Astrocyte of the cerebellum (primary cell): ENCODE results near the gene ATXN7.
A peak's percentile ranks its signal among the peaks of the same experiment; 100 is the strongest.

Experiments
- DNase-seq: peaks from one replicate; pipeline ENCODE4 v3.0.0-alpha.2; 2011; ENCODE audit warnings: low read depth
- H3K4me3 ChIP-seq: 2 replicates; pipeline ENCODE4 v1.5.1; 2011; ENCODE audit warnings: mild to moderate bottlenecking, low read depth, low read length, moderate library complexity
- in situ Hi-C: cut with HindIII; loops from 2 replicates; pipeline ENCODE4 v1.10.0; 2017; ENCODE audit warnings: low sequenced_read_pairs
- TF ChIP-seq, protein P1 (sequence below): IDR thresholded peaks from 2 replicates; pipeline ENCODE4 v1.5.1; 2012; ENCODE audit warnings: low read length, low read depth, moderate library complexity, mild to moderate bottlenecking; ENCODE audit errors: missing control alignments

The ATXN7 gene

GRCh38 chr3:63861306-63861705 is 2.4 kb upstream of the ATXN7 start:
- no peak overlapping the region for H3K4me3 ChIP-seq
- no peak for DNase-seq
- in situ Hi-C loops = no loop called here
- TF ChIP-seq, protein P1, sequence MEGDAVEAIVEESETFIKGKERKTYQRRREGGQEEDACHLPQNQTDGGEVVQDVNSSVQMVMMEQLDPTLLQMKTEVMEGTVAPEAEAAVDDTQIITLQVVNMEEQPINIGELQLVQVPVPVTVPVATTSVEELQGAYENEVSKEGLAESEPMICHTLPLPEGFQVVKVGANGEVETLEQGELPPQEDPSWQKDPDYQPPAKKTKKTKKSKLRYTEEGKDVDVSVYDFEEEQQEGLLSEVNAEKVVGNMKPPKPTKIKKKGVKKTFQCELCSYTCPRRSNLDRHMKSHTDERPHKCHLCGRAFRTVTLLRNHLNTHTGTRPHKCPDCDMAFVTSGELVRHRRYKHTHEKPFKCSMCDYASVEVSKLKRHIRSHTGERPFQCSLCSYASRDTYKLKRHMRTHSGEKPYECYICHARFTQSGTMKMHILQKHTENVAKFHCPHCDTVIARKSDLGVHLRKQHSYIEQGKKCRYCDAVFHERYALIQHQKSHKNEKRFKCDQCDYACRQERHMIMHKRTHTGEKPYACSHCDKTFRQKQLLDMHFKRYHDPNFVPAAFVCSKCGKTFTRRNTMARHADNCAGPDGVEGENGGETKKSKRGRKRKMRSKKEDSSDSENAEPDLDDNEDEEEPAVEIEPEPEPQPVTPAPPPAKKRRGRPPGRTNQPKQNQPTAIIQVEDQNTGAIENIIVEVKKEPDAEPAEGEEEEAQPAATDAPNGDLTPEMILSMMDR = no peak

- no peak for DNase-seq
- peak overlapping the region; percentile 86 for H3K4me3 ChIP-seq
- in situ Hi-C loops = no loop called here
- TF ChIP-seq, protein P1 = no peak
These were observed 890 bp upstream of the ATXN7 start for GRCh38 chr3:63862804-63863149.

GRCh38 chr3:63864008-63864964 is 619 bp downstream of the ATXN7 start:
- TF ChIP-seq, protein P1 = no peak
- in situ Hi-C loops = no loop called here
- H3K4me3 ChIP-seq = peak overlapping the region; percentile 76
- no peak for DNase-seq

DNA sequence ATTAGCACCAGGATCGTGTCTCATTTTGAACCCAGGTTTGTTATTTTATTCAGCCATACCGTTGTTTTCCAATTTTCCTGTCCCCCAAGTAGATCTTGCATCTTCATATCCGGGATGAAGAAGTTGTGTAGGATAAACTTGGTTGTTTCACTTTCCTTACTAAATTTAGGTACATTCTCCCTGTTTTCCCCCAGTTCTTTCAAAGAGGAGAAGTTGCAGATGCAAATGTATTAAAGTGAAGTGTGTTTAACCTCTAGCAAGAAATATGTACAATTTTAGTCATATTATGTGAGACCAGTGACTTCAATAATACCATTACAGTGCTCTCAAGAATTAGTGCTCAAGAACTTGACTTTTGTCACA is 1.3 kb downstream of the ATXN7 start:
- H3K4me3 ChIP-seq = peak overlapping the region; percentile 76
- no peak for DNase-seq
- in situ Hi-C loops = no loop called here
- TF ChIP-seq, protein P1 = no peak

- in situ Hi-C loops = no loop called here
- TF ChIP-seq, protein P1 = no peak
- no peak overlapping the region for H3K4me3 ChIP-seq
- DNase-seq = no peak
These were observed 3.6 kb downstream of the ATXN7 start for GRCh38 chr3:63867225-63867624.

DNA sequence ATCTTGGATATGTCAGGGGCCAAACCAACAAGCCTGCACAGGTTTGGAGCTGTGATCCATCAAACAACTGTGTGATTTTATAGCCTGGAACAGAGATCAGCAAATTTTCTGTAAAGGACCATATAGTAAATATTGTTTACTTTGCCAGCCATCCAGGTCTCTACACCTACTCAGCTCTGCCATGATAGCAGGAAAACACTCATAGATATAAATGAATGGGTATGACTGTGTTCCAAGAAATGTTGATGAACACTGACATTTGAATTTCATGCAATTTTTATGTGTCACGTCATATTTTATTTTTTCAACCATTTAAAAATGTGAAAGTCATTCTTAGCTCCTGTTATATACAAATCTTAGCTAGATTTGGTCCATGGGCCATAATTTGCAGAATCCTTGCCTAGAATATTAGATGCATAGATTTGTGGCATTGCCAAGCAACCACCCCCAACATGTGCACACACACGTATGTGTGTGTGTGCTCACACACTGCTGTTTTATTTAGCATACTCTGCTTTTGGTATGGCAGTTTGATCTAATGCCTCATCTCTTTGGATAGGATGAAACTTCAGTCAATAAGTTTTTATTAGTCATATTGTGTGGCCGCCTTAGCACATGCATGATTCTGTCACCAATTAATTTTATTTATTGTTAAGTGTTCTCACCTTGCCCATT is 6.4 kb downstream of the ATXN7 start:
- no peak overlapping the region for H3K4me3 ChIP-seq
- TF ChIP-seq, protein P1 = no peak
- DNase-seq = no peak
- in situ Hi-C loops = no loop called here
